Kidney (tissue), 14 donors: ENCODE data around the gene CDH13. TPM values are rescaled to one million over a fixed set of nuclear protein-coding genes. Genes with fewer than 3 reads are reported as not detected.

ENCODE experiments used
- DNase-seq, 5 donors: peaks; one replicate each; pipeline ENCODE4 v3.0.0-alpha.2; 2013 to 2020
- FAIRE-seq: peaks from 2 replicates; lab custom pipeline; 2012; peaks lifted over from hg19 to GRCh38; lab: Jason Lieb, UNC
- H3K27ac ChIP-seq, 2 donors: one replicate each; pipeline ENCODE4 v1.7.0; 2013; ENCODE audit warnings: low read depth in 2 of 2, low read length in 2 of 2, inconsistent platforms in 1 of 2
- H3K27me3 ChIP-seq: one replicate; pipeline ENCODE4 v1.7.1; 2013; ENCODE audit warnings: low read length, inconsistent platforms; ENCODE audit not compliant: control insufficient read depth, insufficient read depth
- H3K36me3 ChIP-seq, 3 donors: one replicate each; pipeline versions ENCODE4 v1.7.0 to v1.7.1; 2013; ENCODE audit warnings: low read length in 3 of 3, control low read depth in 1 of 3, inconsistent platforms in 1 of 3; ENCODE audit not compliant: insufficient read depth in 3 of 3, control insufficient read depth in 2 of 3
- H3K4me1 ChIP-seq, 3 donors: one replicate each; pipeline versions ENCODE4 v1.7.0 to v1.7.1; 2013; ENCODE audit warnings: low read length in 3 of 3, inconsistent platforms in 1 of 3, low read depth in 1 of 3; ENCODE audit not compliant: control insufficient read depth in 2 of 3, insufficient read depth in 2 of 3
- H3K4me3 ChIP-seq, 3 donors: one replicate each; pipeline versions ENCODE4 v1.7.0 to v1.8.1; 2013; ENCODE audit warnings: low read length in 3 of 3, control low read depth in 1 of 3, inconsistent platforms in 1 of 3
- H3K9ac ChIP-seq, 3 donors: one replicate each; pipeline versions ENCODE4 v1.7.0 to v1.7.1; 2013; ENCODE audit warnings: low read length in 3 of 3, control low read depth in 1 of 3, inconsistent platforms in 1 of 3
- H3K9me3 ChIP-seq, 3 donors: one replicate each; pipeline versions ENCODE4 v1.7.0 to v1.7.1; 2013; ENCODE audit warnings: low read length in 3 of 3, control low read depth in 1 of 3, inconsistent platforms in 1 of 3; ENCODE audit not compliant: control insufficient read depth in 2 of 3, insufficient read depth in 1 of 3
- CTCF ChIP-seq: IDR thresholded peaks from 3 replicates; pipeline ENCODE4 v1.5.1; 2012; ENCODE audit warnings: mild to moderate bottlenecking, moderate library complexity, borderline replicate concordance; ENCODE audit not compliant: insufficient read depth; ENCODE audit errors: extremely low read depth
- intact Hi-C: fragments of 100-400 bp; cut with DNase I; formaldehyde crosslinking; loops from one replicate; pipeline ENCODE4 v1.11.1; 2022
- polyA plus RNA-seq: library from polyadenylated mRNA; stranded (reverse); fragments of 350-450 nt; fragmentation: Illumina TruSeq; extraction: RNeasy Lipid Tissue Mini Kit (QIAGEN cat#74804); gene quantifications from one replicate; pipeline ENCODE4 v1.2.3, GENCODE V29; 2014; ENCODE audit warnings: low read depth, low replicate concordance; ENCODE audit not compliant: insufficient read depth
- total RNA-seq: library from RNA; stranded (reverse); fragmentation: NEBNext Ultra II Directional; extraction: Animal tissue kit (Norgen Biotek cat#: 25700); gene quantifications from one replicate; pipeline ENCODE4 v1.2.1, GENCODE V29; 2021
- donor health status: control.
- donor health status: control.
- donor health status: control.
- donor health status: control.
- donor health status: control.
- donor health status: DM: yes; HTN: yes; CAD: no.
- donor health status: Normal renal cell carcinoma (clear cell type).

CDH13 gene
- total and polyA plus RNA-seq, 2 donors from 2014 or later: 4.8 to 13.8 TPM

- TF ChIP-seq CTCF: no peak
- Histone ChIP-seq H3K4me1 (no peaks in the 10 kb centered on the region), H3K27ac (no peak overlapping the region), H3K4me3 (no peak overlapping the region), H3K36me3 (no peaks in the 10 kb centered on the region), H3K9me3 (no peaks in the 10 kb centered on the region), H3K9ac (no peak overlapping the region), H3K27me3 (no peaks in the 10 kb centered on the region)
- intact Hi-C loops: no loop called here
- FAIRE-seq (no peak), DNase-seq (no peak)
Measured at GRCh38 chr16:83792391-83792790, 1165.6 kb downstream of the CDH13 start.

DNA sequence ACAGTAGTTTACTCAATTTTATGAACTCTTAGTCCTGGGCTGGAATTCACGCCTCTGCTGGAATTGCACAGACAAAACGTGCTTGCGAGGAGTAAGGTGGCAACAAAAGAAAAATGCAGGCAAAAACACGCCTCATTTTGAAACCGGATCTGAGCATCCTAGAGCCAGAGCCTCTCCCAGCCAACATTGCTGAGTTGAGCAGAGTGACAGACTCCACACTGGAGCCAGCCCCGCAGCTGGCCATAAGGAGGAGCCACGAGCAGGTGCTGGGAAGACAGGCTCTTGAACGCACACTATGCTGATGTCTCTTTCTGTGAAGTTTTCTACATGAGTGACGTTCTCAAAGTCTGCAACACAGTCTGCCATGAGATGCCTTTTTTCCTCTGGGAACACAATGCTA, 1166.4 kb downstream of the CDH13 start:
- no peak overlapping the region for H3K4me3 ChIP-seq
- H3K4me1 ChIP-seq: no peaks in the 10 kb centered on the region
- no peak for TF ChIP-seq CTCF
- no peaks in the 10 kb centered on the region for H3K27me3 ChIP-seq
- H3K27ac ChIP-seq: no peak overlapping the region
- no peaks in the 10 kb centered on the region for H3K36me3 ChIP-seq
- FAIRE-seq (no peak), DNase-seq (no peak)
- no peak overlapping the region for H3K9ac ChIP-seq
- no peaks in the 10 kb centered on the region for H3K9me3 ChIP-seq
- intact Hi-C loops: no loop called here

DNA sequence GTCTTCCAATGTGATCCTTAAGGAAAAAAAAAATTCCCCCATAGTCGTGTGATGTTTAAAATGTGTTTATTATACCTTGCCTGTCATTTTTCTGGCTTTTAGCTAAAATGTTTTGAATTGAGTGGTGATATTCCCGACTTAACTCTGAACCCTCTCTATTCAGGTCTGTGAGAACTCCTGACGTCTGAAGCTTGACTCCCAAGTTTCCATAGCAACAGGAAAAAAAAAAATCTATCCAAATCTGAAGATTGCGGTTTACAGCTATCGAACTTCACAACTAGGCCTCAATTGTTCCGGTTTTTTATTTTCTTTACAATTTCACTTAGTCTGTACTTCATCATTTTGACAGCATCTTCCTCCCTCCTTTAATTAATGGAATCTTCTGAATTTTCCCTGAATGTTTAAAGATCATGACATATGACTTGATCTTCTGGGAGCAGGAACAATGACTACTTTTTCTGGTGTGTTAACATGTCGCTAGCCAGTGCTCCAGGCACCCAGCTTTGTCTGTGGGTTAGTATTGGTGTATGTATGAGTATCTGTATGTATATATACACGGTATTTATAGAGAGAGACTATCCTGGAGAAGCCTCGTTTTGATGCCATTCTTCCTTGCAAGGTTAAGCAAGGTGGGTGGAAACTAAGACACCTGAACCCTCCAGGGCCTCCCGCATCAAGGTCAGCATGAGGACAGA, 1168.2 kb downstream of the CDH13 start:
- no peak for TF ChIP-seq CTCF
- Histone ChIP-seq H3K27me3 (no peaks in the 10 kb centered on the region), H3K9ac (no peak overlapping the region), H3K27ac (no peak overlapping the region), H3K4me3 (no peak overlapping the region), H3K4me1 (no peaks in the 10 kb centered on the region), H3K9me3 (no peaks in the 10 kb centered on the region), H3K36me3 (no peaks in the 10 kb centered on the region)
- FAIRE-seq (no peak), DNase-seq (peak in 2 of 5 donors; percentile 33 to 34)
- intact Hi-C loops: no loop called here
